Measurements from ENCODE around the gene HAPSTR1.
"Not testable (repeated sequence)": the region's sequence is repeated elsewhere in the genome, so short reads cannot be mapped to it uniquely, and the experiment has no call there.

- not testable (repeated sequence) for TF ChIP-seq EZH2 (IDR thresholded peaks at IDR 0.05; ENCODE audit: borderline replicate concordance, low read depth, low read length, severe bottlenecking); CTCF (IDR thresholded peaks at IDR 0.05; ENCODE audit: borderline replicate concordance, extremely low read depth, low read length, poor library complexity, severe bottlenecking)
Observed at GRCh38 chr16:9087733-9088132, 3.7 kb upstream of the HAPSTR1 start.
